ENCODE data around the gene FOXK2.
"Not testable (repeated sequence)": the region's sequence is repeated elsewhere in the genome, so short reads cannot be mapped to it uniquely, and the experiment has no call there.

DNA sequence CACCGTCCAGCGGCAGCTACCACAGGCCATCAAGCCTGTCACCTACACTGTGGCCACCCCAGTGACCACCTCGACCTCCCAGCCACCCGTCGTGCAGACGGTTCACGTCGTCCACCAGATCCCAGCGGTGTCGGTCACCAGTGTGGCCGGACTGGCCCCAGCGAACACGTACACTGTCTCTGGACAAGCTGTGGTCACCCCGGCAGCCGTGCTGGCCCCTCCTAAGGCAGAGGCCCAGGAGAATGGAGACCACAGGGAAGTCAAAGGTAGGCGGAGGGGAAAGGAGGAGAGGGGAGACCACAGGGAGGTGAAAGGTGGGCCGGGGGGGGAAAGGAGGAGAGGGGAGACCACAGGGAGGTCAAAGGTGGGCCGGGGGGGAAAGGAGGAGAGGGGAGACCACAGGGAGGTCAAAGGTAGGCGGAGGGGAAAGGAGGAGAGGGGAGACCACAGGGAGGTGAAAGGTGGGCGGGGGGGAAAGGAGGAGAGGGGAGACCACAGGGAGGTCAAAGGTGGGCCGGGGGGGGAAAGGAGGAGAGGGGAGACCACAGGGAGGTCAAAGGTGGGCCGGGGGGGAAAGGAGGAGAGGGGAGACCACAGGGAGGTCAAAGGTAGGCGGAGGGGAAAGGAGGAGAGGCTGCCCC is 66.5 kb downstream of the FOXK2 start:
- not testable (repeated sequence) for TF ChIP-seq GATA2 (IDR thresholded peaks at IDR 0.05; ENCODE audit: insufficient read depth, insufficient read length, low read depth, low read length); EZH2 (IDR thresholded peaks at IDR 0.05; ENCODE audit: borderline replicate concordance, low read depth, low read length, severe bottlenecking); POLR2A (IDR thresholded peaks at IDR 0.05; ENCODE audit: low read depth, low read length); JUN (IDR thresholded peaks at IDR 0.05; ENCODE audit: borderline replicate concordance, insufficient read depth, insufficient read length, low read depth); MYC (IDR thresholded peaks at IDR 0.05; ENCODE audit: low read depth, low read length); POLR2AphosphoS5 (IDR thresholded peaks at IDR 0.05; ENCODE audit: insufficient read depth, low read depth, low read length); FOS (IDR thresholded peaks at IDR 0.05; ENCODE audit: borderline replicate concordance, insufficient read depth, low read length)
- TF ChIP-seq, protein P1, sequence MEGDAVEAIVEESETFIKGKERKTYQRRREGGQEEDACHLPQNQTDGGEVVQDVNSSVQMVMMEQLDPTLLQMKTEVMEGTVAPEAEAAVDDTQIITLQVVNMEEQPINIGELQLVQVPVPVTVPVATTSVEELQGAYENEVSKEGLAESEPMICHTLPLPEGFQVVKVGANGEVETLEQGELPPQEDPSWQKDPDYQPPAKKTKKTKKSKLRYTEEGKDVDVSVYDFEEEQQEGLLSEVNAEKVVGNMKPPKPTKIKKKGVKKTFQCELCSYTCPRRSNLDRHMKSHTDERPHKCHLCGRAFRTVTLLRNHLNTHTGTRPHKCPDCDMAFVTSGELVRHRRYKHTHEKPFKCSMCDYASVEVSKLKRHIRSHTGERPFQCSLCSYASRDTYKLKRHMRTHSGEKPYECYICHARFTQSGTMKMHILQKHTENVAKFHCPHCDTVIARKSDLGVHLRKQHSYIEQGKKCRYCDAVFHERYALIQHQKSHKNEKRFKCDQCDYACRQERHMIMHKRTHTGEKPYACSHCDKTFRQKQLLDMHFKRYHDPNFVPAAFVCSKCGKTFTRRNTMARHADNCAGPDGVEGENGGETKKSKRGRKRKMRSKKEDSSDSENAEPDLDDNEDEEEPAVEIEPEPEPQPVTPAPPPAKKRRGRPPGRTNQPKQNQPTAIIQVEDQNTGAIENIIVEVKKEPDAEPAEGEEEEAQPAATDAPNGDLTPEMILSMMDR (IDR thresholded peaks at IDR 0.05; ENCODE audit: extremely low read depth in 1 of 2, insufficient read depth in 1 of 2, low read depth in 1 of 2, low read length in 2 of 2) = not testable (repeated sequence)
- TF ChIP-seq, protein P2, sequence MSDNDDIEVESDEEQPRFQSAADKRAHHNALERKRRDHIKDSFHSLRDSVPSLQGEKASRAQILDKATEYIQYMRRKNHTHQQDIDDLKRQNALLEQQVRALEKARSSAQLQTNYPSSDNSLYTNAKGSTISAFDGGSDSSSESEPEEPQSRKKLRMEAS (IDR thresholded peaks at IDR 0.05; ENCODE audit: insufficient read depth, insufficient read length) = not testable (repeated sequence)

Measured in endothelial cell of umbilical vein (primary cell).